CD4-positive, CD25-positive, alpha-beta regulatory T cell (primary cell): Measurements from ENCODE around the gene WDR20. TPM values are rescaled to one million over a fixed set of nuclear protein-coding genes. Genes with fewer than 3 reads are reported as not detected.
"Not testable (repeated sequence)": the region's sequence is repeated elsewhere in the genome, so short reads cannot be mapped to it uniquely, and the experiment has no call there.

Experiments used
- ATAC-seq, 2 donors: fragments of 150-1000 bp; cut with Tn5 transposase; one replicate each; pipeline ENCODE4 v1.10.0; 2021; ENCODE audit warnings: low read depth in 2 of 2, moderate number of reproducible peaks in 2 of 2, moderate library complexity in 1 of 2
- DNase-seq, 3 donors: peaks; one replicate each; pipeline versions ENCODE4 v3.0.0 to v3.0.0-alpha.2; 2012 to 2022; ENCODE audit warnings: mixed read lengths in 1 of 3
- H3K27ac ChIP-seq: one replicate; pipeline ENCODE4 v1.7.0; 2013; ENCODE audit warnings: mild to moderate bottlenecking, low read length; ENCODE audit not compliant: insufficient read depth, poor library complexity, severe bottlenecking
- H3K27me3 ChIP-seq: one replicate; pipeline ENCODE4 v1.7.0; 2013; ENCODE audit warnings: low read length; ENCODE audit not compliant: control insufficient read depth, insufficient read depth
- H3K36me3 ChIP-seq: one replicate; pipeline ENCODE4 v1.7.0; 2013; ENCODE audit warnings: mild to moderate bottlenecking, low read length, moderate library complexity; ENCODE audit not compliant: control insufficient read depth, insufficient read depth
- H3K4me1 ChIP-seq: 2 replicates; pipeline ENCODE4 v1.7.0; 2013; ENCODE audit warnings: mild to moderate bottlenecking, low read length; ENCODE audit not compliant: insufficient read depth, control insufficient read depth, poor library complexity, severe bottlenecking
- H3K4me3 ChIP-seq: one replicate; pipeline ENCODE4 v1.7.0; 2013; ENCODE audit warnings: low read depth, mild to moderate bottlenecking, low read length, moderate library complexity
- H3K9me3 ChIP-seq, 2 experiments: 1 replicate in 1 of 2; 2 replicates in 1 of 2; pipeline ENCODE4 v1.7.0; 2013; ENCODE audit warnings: low read length in 2 of 2, mild to moderate bottlenecking in 1 of 2, moderate library complexity in 1 of 2; ENCODE audit not compliant: control insufficient read depth in 2 of 2
- H3K27ac Mint-ChIP-seq, 3 donors: one replicate each; pipeline ENCODE4 v1.8.0; 2020 to 2022; ENCODE audit warnings: mild to moderate bottlenecking in 3 of 3, mixed read lengths in 3 of 3, moderate library complexity in 2 of 3
- H3K27me3 Mint-ChIP-seq: one replicate; pipeline ENCODE4 v1.8.0; 2022; ENCODE audit warnings: mild to moderate bottlenecking, mixed read lengths
- H3K36me3 Mint-ChIP-seq: one replicate; pipeline ENCODE4 v1.8.0; 2020; ENCODE audit warnings: mixed read lengths
- H3K4me1 Mint-ChIP-seq, 4 donors: one replicate each; pipeline ENCODE4 v1.8.0; 2020 to 2022; ENCODE audit warnings: mixed read lengths in 4 of 4, mild to moderate bottlenecking in 1 of 4
- H3K4me3 Mint-ChIP-seq, 4 donors: one replicate each; pipeline ENCODE4 v1.8.0; 2020 to 2022; ENCODE audit warnings: mild to moderate bottlenecking in 4 of 4, mixed read lengths in 4 of 4, moderate library complexity in 3 of 4
- H3K9me3 Mint-ChIP-seq, 7 donors: one replicate each; pipeline ENCODE4 v1.8.0; 2020 to 2022; ENCODE audit warnings: mixed read lengths in 7 of 7, mild to moderate bottlenecking in 3 of 7, moderate library complexity in 2 of 7
- polyA plus RNA-seq, 4 donors: library from polyadenylated mRNA; unstranded; fragments of 300-500 nt; fragmentation: Illumina TruSeq; gene quantifications; one replicate each; pipeline ENCODE4 v1.2.3, GENCODE V29; 2021
- total RNA-seq: library from RNA; stranded (reverse); gene quantifications from one replicate; pipeline ENCODE4 v1.2.3, GENCODE V29; 2022

The WDR20 gene
- total and polyA plus RNA-seq, 5 donors from 2014 or later, result 13.0 to 66.7 (median 19.0) TPM

DNA sequence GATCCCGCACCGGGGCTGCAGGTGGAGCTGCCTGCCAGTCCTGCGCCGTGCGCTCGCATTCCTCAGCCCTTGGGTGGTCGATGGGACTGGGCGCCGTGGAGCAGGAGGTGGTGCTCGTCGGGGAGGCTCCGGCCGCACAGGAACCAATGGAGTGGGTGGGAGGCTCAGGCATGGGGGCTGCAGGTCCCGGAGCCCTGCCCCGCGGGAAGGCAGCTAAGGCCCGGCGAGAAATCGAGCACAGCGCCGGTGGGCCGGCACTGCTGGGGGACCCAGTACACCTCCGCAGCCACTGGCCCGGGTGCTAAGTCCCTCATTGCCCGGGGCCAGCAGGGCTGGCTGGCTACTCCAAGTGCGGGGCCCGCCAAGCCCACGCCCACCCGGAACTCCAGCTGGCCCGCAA is 4.2 kb upstream of the WDR20 start:
- peaks cover 7 to 17% (median 10%) of the 10 kb centered on the region in 4 donors for H3K4me1 Mint-ChIP-seq
- not testable (repeated sequence) for H3K27ac ChIP-seq, H3K36me3 Mint-ChIP-seq, H3K27me3 Mint-ChIP-seq, H3K27me3 ChIP-seq, H3K4me3 Mint-ChIP-seq, H3K9me3 ChIP-seq, H3K9me3 Mint-ChIP-seq, ATAC-seq, H3K4me3 ChIP-seq, H3K36me3 ChIP-seq, H3K27ac Mint-ChIP-seq, DNase-seq
- H3K4me1 ChIP-seq, result peaks cover 13% of the 10 kb centered on the region

DNA sequence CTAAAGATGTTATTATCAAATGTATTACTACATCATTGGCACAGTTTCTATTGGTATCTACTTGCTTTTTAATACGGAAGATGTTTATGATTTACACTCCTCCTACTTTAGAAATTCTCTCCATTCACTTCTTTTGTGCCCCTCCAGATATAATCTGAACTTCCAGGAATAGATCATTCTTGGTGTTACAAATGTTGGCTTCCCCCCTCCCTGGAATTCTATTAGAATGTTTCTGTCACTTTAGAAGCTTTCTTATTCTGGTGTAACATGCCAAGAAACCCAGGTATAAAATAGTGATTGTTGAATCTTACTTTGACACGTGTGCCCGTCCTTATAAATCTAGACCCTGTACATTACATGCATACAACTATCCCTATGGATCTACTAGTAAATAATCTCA is 1.2 kb upstream of the WDR20 start:
- ATAC-seq (no peak), DNase-seq (no peak)
- Histone ChIP-seq H3K27ac (no peak overlapping the region), H3K4me1 (peaks cover 28% of the 10 kb centered on the region), H3K9me3 (no peaks in the 10 kb centered on the region), H3K4me3 (peak overlapping the region; percentile 57), H3K27me3 (no peaks in the 10 kb centered on the region), H3K36me3 (peaks cover 6% of the 10 kb centered on the region)
- Mint-ChIP-seq H3K4me1 (peaks cover 7 to 30% (median 20%) of the 10 kb centered on the region in 4 donors), H3K9me3 (no peaks in the 10 kb centered on the region), H3K36me3 (peaks cover 6% of the 10 kb centered on the region), H3K27ac (peak overlapping the region in 1 of 3 donors; percentile 88), H3K4me3 (peak overlapping the region; percentile 93 to 99 (median 98)), H3K27me3 (no peaks in the 10 kb centered on the region)

DNA sequence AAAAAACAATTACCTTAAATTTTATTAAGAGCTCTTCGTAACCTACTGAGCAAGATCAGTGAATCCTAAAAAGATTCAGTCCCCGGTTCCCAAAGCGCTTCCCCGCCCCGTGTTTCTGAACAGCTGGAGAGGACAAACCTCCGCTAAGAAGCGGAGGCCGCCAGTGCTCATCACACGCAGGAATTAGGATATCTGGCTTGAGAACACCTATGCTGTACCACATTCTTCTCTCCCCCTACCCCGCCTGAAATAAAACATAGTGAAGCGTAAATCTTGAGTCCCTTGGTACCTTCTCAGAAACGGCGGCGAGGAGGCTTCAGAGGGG is 774 bp upstream of the WDR20 start:
- Histone ChIP-seq H3K27ac (peak overlapping the region; percentile 89), H3K9me3 (no peaks in the 10 kb centered on the region), H3K27me3 (no peaks in the 10 kb centered on the region), H3K36me3 (peaks cover 6% of the 10 kb centered on the region), H3K4me3 (peak overlapping the region; percentile 57), H3K4me1 (peaks cover 28% of the 10 kb centered on the region)
- Mint-ChIP-seq H3K27me3 (no peaks in the 10 kb centered on the region), H3K4me3 (peak overlapping the region; percentile 93 to 99 (median 98)), H3K4me1 (peaks cover 7 to 31% (median 20%) of the 10 kb centered on the region in 4 donors), H3K27ac (peak overlapping the region in 1 of 3 donors; percentile 88), H3K9me3 (no peaks in the 10 kb centered on the region), H3K36me3 (peaks cover 6% of the 10 kb centered on the region)
- ATAC-seq, result no peak
- no peak for DNase-seq

DNA sequence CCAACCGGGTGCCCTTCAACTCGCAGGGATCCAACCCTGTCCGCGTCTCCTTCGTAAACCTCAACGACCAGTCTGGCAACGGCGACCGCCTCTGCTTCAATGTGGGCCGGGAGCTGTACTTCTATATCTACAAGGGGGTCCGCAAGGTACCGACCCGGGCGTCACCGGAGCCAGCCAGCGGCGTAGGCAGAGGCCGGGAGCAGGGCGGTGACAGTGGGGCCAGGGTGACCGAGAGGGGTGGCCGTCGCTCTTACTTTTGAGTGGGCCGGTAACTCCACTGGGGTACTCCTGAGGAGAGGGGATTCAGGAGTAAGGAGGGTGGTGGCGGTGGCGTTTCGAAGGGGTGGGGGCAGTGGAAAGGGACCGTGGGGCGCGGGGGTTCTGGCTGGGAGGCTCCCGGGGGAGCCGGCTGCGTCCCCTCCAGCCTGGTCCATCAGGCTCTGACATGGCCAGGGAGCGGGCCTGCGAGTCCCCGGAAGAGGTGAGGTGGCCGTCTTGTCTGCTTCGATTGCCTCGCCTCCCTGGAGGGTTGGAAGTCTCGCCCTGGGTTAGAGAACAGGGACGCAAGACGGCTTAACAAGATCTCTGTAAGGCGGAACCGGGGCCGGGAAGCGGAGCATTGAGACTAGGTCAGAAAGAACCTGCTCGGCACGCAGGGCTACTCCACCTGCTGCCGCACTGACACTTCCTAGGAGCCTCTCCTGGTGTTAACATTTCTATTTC is 491 bp downstream of the WDR20 start:
- H3K27me3 ChIP-seq, result no peaks in the 10 kb centered on the region
- no peaks in the 10 kb centered on the region for H3K9me3 ChIP-seq
- peak overlapping the region; percentile 90 for H3K4me3 ChIP-seq
- Mint-ChIP-seq H3K36me3 (peaks cover 4% of the 10 kb centered on the region), H3K4me1 (peaks cover 7 to 42% (median 25%) of the 10 kb centered on the region in 4 donors), H3K4me3 (peak overlapping the region; percentile 93 to 99 (median 98)), H3K9me3 (no peaks in the 10 kb centered on the region), H3K27me3 (no peaks in the 10 kb centered on the region), H3K27ac (peak overlapping the region; percentile 96 to 97 (median 97))
- peak; percentile 10 to 21 for ATAC-seq
- peak overlapping the region; percentile 89 for H3K27ac ChIP-seq
- peaks cover 28% of the 10 kb centered on the region for H3K4me1 ChIP-seq
- H3K36me3 ChIP-seq, result peaks cover 9% of the 10 kb centered on the region
- peak in 2 of 3 donors; percentile 9 to 56 for DNase-seq

DNA sequence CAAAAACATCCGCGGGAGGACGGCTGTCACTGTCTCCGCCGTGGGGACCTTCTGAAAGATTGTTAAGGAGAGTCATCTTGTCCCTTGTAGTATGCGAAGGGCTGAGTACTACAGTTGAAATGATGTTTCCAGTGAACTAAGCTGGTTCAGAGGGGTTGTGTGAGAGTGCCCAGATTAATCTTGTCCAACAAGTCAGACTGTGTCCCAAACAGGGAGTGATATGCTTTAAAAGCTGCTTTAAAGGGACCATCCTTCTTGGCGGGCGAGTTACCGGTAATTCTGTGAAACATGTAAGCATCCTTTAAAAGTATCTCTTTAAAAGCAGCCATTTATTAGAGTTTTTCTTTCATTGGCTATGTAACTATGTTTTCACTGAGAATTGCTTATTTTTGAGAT is 1.1 kb downstream of the WDR20 start:
- H3K27me3 ChIP-seq, result no peaks in the 10 kb centered on the region
- Mint-ChIP-seq H3K4me1 (peaks cover 7 to 47% (median 29%) of the 10 kb centered on the region in 4 donors), H3K4me3 (peak overlapping the region; percentile 93 to 99 (median 98)), H3K9me3 (no peaks in the 10 kb centered on the region), H3K36me3 (peaks cover 10% of the 10 kb centered on the region), H3K27ac (peak overlapping the region; percentile 69 to 97 (median 96)), H3K27me3 (no peaks in the 10 kb centered on the region)
- no peak for ATAC-seq
- peaks cover 9% of the 10 kb centered on the region for H3K36me3 ChIP-seq
- H3K4me1 ChIP-seq, result peaks cover 28% of the 10 kb centered on the region
- H3K9me3 ChIP-seq, result no peaks in the 10 kb centered on the region
- no peak for DNase-seq
- H3K4me3 ChIP-seq, result peak overlapping the region; percentile 90
- peak overlapping the region; percentile 89 for H3K27ac ChIP-seq

DNA sequence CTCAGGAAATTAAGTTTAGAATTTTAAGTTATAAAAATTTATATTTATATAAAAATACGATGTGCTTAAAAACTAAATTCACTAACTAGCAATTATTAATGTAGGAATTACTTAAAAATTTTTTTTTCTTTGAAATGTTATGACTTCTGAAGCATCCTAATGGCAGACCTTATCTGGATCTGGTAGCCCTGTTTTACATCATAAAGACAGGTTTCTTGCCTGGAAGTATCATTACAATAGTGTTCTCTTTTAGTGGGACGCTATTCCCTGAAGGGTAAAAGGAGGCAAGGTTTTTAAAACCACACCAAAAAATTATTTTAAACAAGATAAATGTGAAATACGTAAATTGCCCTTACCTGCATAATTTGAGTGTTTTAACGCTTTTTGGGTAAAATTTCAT is 2.1 kb downstream of the WDR20 start:
- H3K4me1 ChIP-seq, result peaks cover 35% of the 10 kb centered on the region
- Mint-ChIP-seq H3K4me1 (peaks cover 13 to 58% (median 38%) of the 10 kb centered on the region in 4 donors), H3K27me3 (no peaks in the 10 kb centered on the region), H3K36me3 (peaks cover 16% of the 10 kb centered on the region), H3K9me3 (no peaks in the 10 kb centered on the region), H3K27ac (no peak overlapping the region), H3K4me3 (peak overlapping the region in 1 of 4 donors; percentile 65)
- no peak for ATAC-seq
- DNase-seq, result no peak
- no peak overlapping the region for H3K27ac ChIP-seq
- H3K27me3 ChIP-seq, result no peaks in the 10 kb centered on the region
- no peaks in the 10 kb centered on the region for H3K9me3 ChIP-seq
- peaks cover 9% of the 10 kb centered on the region for H3K36me3 ChIP-seq
- peak overlapping the region; percentile 90 for H3K4me3 ChIP-seq

DNA sequence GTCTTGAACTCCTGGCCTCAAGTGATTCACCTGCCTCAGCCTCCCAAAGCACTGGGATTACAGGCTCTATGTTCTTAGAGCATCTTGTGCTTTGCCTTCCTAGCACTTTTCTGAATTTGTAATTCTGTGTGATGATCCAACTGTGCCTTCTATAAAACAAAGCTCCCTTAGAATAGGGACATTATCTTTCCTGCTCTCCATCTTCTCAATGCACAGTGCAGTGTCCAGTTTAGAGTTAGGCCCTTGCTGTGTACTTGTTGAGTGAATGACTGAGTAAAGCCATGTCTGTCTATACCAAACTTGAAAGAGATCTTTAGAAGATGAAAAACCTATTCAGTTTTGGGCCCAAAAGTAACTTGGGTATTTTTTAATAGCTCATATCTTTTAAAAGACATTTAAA is 5.2 kb downstream of the WDR20 start:
- Histone ChIP-seq H3K4me1 (peaks cover 31% of the 10 kb centered on the region), H3K27ac (no peak overlapping the region), H3K36me3 (peaks cover 13% of the 10 kb centered on the region), H3K4me3 (no peak overlapping the region), H3K27me3 (no peaks in the 10 kb centered on the region), H3K9me3 (no peaks in the 10 kb centered on the region)
- no peak for ATAC-seq
- H3K27ac Mint-ChIP-seq, result no peak overlapping the region
- H3K27me3 Mint-ChIP-seq, result no peaks in the 10 kb centered on the region
- peaks cover 23% of the 10 kb centered on the region for H3K36me3 Mint-ChIP-seq
- H3K4me1 Mint-ChIP-seq, result peaks cover 12 to 65% (median 37%) of the 10 kb centered on the region in 4 donors
- H3K9me3 Mint-ChIP-seq, result no peaks in the 10 kb centered on the region
- no peak for DNase-seq
- peak overlapping the region in 1 of 4 donors; percentile 22 for H3K4me3 Mint-ChIP-seq

DNA sequence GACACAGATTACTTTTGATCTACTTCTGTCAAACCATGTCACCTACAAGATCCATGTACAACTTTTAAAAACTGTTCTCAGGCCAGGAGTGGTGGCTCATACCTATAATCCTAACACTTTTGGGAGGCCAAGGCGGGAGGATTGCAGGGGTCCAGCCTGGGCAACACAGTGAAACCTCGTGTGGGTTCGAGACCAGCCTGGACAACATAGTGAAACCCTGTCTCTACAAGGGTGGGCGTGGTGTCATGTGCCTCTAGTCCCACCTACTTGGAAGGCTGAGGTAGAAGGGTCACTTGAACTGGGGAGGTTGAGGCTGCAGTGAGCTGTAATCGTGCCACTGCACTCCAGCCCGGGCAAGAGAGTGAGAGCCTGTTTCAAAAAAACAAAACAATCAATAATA is 5.7 kb downstream of the WDR20 start:
- peaks cover 18% of the 10 kb centered on the region for H3K36me3 ChIP-seq
- Mint-ChIP-seq H3K4me3 (peak overlapping the region in 2 of 4 donors; percentile 9 to 22), H3K9me3 (no peaks in the 10 kb centered on the region), H3K4me1 (peaks cover 12 to 68% (median 36%) of the 10 kb centered on the region in 4 donors), H3K27me3 (no peaks in the 10 kb centered on the region), H3K27ac (peak overlapping the region in 1 of 3 donors; percentile 2), H3K36me3 (peaks cover 23% of the 10 kb centered on the region)
- no peaks in the 10 kb centered on the region for H3K27me3 ChIP-seq
- no peak overlapping the region for H3K4me3 ChIP-seq
- no peaks in the 10 kb centered on the region for H3K9me3 ChIP-seq
- DNase-seq (no peak), ATAC-seq (no peak)
- no peak overlapping the region for H3K27ac ChIP-seq
- peaks cover 28% of the 10 kb centered on the region for H3K4me1 ChIP-seq
